Measurements from ENCODE around the gene FAM43B. TPM values are rescaled to one million over a fixed set of nuclear protein-coding genes. Genes with fewer than 3 reads are reported as not detected.

FAM43B gene
- total RNA-seq, 2 experiments from 2014 or later: not detected

DNA sequence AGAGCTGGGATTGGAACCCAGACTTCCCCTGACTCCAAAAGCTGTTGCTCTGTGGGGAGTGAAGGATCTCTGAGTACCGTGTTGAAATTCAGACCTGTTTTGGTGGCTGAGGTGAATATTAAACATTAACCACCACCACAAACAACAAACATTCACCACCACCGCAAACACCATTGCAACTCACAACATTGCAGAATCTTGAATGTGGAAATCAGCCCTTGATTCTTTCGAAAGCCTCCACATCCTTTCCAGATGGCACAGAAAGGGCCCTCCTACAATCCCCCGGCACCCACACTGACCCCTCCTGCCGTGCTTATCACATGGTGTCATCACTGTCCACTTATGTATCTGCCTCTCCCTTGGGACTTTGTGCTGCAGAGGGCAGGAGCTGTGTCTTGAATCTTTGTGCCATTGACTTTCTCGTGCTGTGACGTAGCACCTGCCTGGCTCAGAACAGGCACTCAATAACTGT, 38.0 kb downstream of the FAM43B start:
- Histone ChIP-seq H3K4me3 (ENCODE audit: low read depth, low read length, poor library complexity, severe bottlenecking) (no peak overlapping the region), H4K20me1 (ENCODE audit: insufficient read depth, low read length) (no peaks in the 10 kb centered on the region), H3K4me2 (ENCODE audit: low read length) (no peak overlapping the region), H3K36me3 (ENCODE audit: insufficient read depth, low read length) (no peaks in the 10 kb centered on the region), H3K9me2 (ENCODE audit: insufficient read depth, low read length) (no peaks in the 10 kb centered on the region), H3K4me1 (ENCODE audit: insufficient read depth, low read length, poor library complexity, severe bottlenecking) (peaks cover 8% of the 10 kb centered on the region), H3K9me3 (ENCODE audit: low read length) (no peaks in the 10 kb centered on the region), H3K27ac (ENCODE audit: low read depth, low read length, poor library complexity, severe bottlenecking) (no peak overlapping the region), H2AFZ (ENCODE audit: low read length) (no peak overlapping the region), H3K79me2 (ENCODE audit: insufficient read depth, low read depth, low read length) (no peaks in the 10 kb centered on the region)
- no TSS peak for BruUV-seq (replicated peaks)
- DNase-seq (ENCODE audit: low spot score): no peak
- CTCF ChIA-PET (ENCODE audit: unreplicated experiment): no interaction called here
- POLR2A ChIA-PET: no interaction called here
- TF ChIP-seq, protein P1, sequence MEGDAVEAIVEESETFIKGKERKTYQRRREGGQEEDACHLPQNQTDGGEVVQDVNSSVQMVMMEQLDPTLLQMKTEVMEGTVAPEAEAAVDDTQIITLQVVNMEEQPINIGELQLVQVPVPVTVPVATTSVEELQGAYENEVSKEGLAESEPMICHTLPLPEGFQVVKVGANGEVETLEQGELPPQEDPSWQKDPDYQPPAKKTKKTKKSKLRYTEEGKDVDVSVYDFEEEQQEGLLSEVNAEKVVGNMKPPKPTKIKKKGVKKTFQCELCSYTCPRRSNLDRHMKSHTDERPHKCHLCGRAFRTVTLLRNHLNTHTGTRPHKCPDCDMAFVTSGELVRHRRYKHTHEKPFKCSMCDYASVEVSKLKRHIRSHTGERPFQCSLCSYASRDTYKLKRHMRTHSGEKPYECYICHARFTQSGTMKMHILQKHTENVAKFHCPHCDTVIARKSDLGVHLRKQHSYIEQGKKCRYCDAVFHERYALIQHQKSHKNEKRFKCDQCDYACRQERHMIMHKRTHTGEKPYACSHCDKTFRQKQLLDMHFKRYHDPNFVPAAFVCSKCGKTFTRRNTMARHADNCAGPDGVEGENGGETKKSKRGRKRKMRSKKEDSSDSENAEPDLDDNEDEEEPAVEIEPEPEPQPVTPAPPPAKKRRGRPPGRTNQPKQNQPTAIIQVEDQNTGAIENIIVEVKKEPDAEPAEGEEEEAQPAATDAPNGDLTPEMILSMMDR (conservative IDR thresholded peaks at IDR 0.05; ENCODE audit: low read length): no peak
- TF ChIP-seq EZH2phosphoT487 (IDR thresholded peaks at IDR 0.05; ENCODE audit: borderline replicate concordance, low read depth, low read length): no peak
- intact Hi-C loops (cut with micrococcal nuclease; ENCODE audit: unreplicated experiment): no loop called here

- Histone ChIP-seq H2AFZ (ENCODE audit: low read length) (no peak overlapping the region), H3K4me3 (ENCODE audit: low read depth, low read length, poor library complexity, severe bottlenecking) (no peak overlapping the region), H3K4me1 (ENCODE audit: insufficient read depth, low read length, poor library complexity, severe bottlenecking) (peaks cover 8% of the 10 kb centered on the region), H4K20me1 (ENCODE audit: insufficient read depth, low read length) (no peaks in the 10 kb centered on the region), H3K9me2 (ENCODE audit: insufficient read depth, low read length) (no peaks in the 10 kb centered on the region), H3K27ac (ENCODE audit: low read depth, low read length, poor library complexity, severe bottlenecking) (no peak overlapping the region), H3K9me3 (ENCODE audit: low read length) (no peaks in the 10 kb centered on the region), H3K36me3 (ENCODE audit: insufficient read depth, low read length) (no peaks in the 10 kb centered on the region), H3K79me2 (ENCODE audit: insufficient read depth, low read depth, low read length) (no peaks in the 10 kb centered on the region), H3K4me2 (ENCODE audit: low read length) (no peak overlapping the region)
- no TSS peak for BruUV-seq (replicated peaks)
- TF ChIP-seq, protein P1 (conservative IDR thresholded peaks at IDR 0.05; ENCODE audit: low read length): no peak
- no peak for TF ChIP-seq EZH2phosphoT487 (IDR thresholded peaks at IDR 0.05; ENCODE audit: borderline replicate concordance, low read depth, low read length)
- peak; percentile 51 for DNase-seq (ENCODE audit: low spot score)
- intact Hi-C loops (cut with micrococcal nuclease; ENCODE audit: unreplicated experiment): no loop called here
- POLR2A ChIA-PET: interaction anchor here (0.9 kb wide), 1 partner anchor 40 kb away, joined by 5 read pairs; no protein-coding TSS in a partner anchor
- CTCF ChIA-PET (ENCODE audit: unreplicated experiment): no interaction called here
Observed at GRCh38 chr1:20593756-20594155, 41.4 kb downstream of the FAM43B start.

- BruUV-seq (replicated peaks): no TSS peak
- TF ChIP-seq, protein P1 (conservative IDR thresholded peaks at IDR 0.05; ENCODE audit: low read length): no peak
- TF ChIP-seq EZH2phosphoT487 (IDR thresholded peaks at IDR 0.05; ENCODE audit: borderline replicate concordance, low read depth, low read length): no peak
Observed at GRCh38 chr1:20594746-20595145, 42.4 kb downstream of the FAM43B start.

More at GRCh38 chr1:20594746-20595145, 42.4 kb downstream of the FAM43B start:
- Histone ChIP-seq H3K9me2 (ENCODE audit: insufficient read depth, low read length) (no peaks in the 10 kb centered on the region), H4K20me1 (ENCODE audit: insufficient read depth, low read length) (no peaks in the 10 kb centered on the region), H3K4me1 (ENCODE audit: insufficient read depth, low read length, poor library complexity, severe bottlenecking) (peaks cover 8% of the 10 kb centered on the region), H3K9me3 (ENCODE audit: low read length) (no peaks in the 10 kb centered on the region), H2AFZ (ENCODE audit: low read length) (no peak overlapping the region), H3K79me2 (ENCODE audit: insufficient read depth, low read depth, low read length) (no peaks in the 10 kb centered on the region), H3K36me3 (ENCODE audit: insufficient read depth, low read length) (no peaks in the 10 kb centered on the region), H3K27ac (ENCODE audit: low read depth, low read length, poor library complexity, severe bottlenecking) (no peak overlapping the region), H3K4me2 (ENCODE audit: low read length) (no peak overlapping the region), H3K4me3 (ENCODE audit: low read depth, low read length, poor library complexity, severe bottlenecking) (no peak overlapping the region)
- ChIA-PET CTCF (ENCODE audit: unreplicated experiment) (no interaction called here), POLR2A (interaction anchor here (0.5 kb wide), 1 partner anchor 609 kb away, joined by 7 read pairs; no protein-coding TSS in a partner anchor)
- intact Hi-C loops (cut with micrococcal nuclease; ENCODE audit: unreplicated experiment): no loop called here
- DNase-seq (ENCODE audit: low spot score): no peak

Measured in OCI-LY7 (cell line).